Panc1 (cell line): ENCODE measurements around the gene ITGA2. TPM values are rescaled to one million over a fixed set of nuclear protein-coding genes. Genes with fewer than 3 reads are reported as not detected.

Experiments used
- ATAC-seq: fragments of 200-7000 bp; cut with Tn5 transposase; 2 replicates; pipeline ENCODE4 v1.9.1; 2020; ENCODE audit warnings: mild to moderate bottlenecking, moderate library complexity
- BruUV-seq: library from RNA; stranded (reverse); fragments of 400-500 nt; replicated peaks from 2 replicates; lab custom pipeline; 2021; lab: Mats Ljungman, UMichigan
- CTCF ChIA-PET: fragments of 300-600 bp; sonication (Branson Sonifier 250); formaldehyde crosslinking; loops from one replicate; lab custom pipeline; 2022; ENCODE audit warnings: antibody characterized with exemption; lab: Charles Lee
- POLR2A ChIA-PET: fragments of 300-600 bp; sonication (Branson Sonifier 250); formaldehyde crosslinking; loops from one replicate; lab custom pipeline; 2022; ENCODE audit warnings: antibody characterized with exemption; lab: Charles Lee
- DNase-seq: peaks from one replicate; pipeline ENCODE4 v3.0.0-alpha.2; 2010; ENCODE audit warnings: low read depth, low spot score
- H3K27ac ChIP-seq: 2 replicates; pipeline ENCODE4 v1.5.1; 2011; ENCODE audit warnings: mild to moderate bottlenecking, low read length, inconsistent platforms
- H3K27me3 ChIP-seq: fragments of 200-500 bp; sonication (Bioruptor generic); 2 replicates; pipeline ENCODE4 v1.6.0; 2014; ENCODE audit warnings: low read length, inconsistent platforms; ENCODE audit not compliant: control insufficient read depth, insufficient read depth
- H3K36me3 ChIP-seq: fragments of 200-500 bp; sonication (Bioruptor generic); 2 replicates; pipeline ENCODE4 v1.5.1; 2014; ENCODE audit warnings: inconsistent platforms, mild to moderate bottlenecking, low read length, moderate library complexity; ENCODE audit not compliant: control insufficient read depth, insufficient read depth
- H3K4me1 ChIP-seq: 2 replicates; pipeline ENCODE4 v1.5.1; 2011; ENCODE audit warnings: inconsistent platforms, mild to moderate bottlenecking, low read length, moderate library complexity; ENCODE audit not compliant: control insufficient read depth, insufficient read depth
- H3K4me3 ChIP-seq, 2 experiments: 2 replicates each; pipeline ENCODE4 v1.5.1; 2011 to 2012; ENCODE audit warnings: low read depth in 2 of 2, low read length in 2 of 2, mild to moderate bottlenecking in 2 of 2, inconsistent platforms in 1 of 2, moderate library complexity in 1 of 2
- H3K9me3 ChIP-seq: fragments of 200-500 bp; sonication (Bioruptor generic); 2 replicates; pipeline ENCODE4 v1.5.1; 2014; ENCODE audit warnings: low read depth, mild to moderate bottlenecking, inconsistent platforms, low read length, moderate library complexity; ENCODE audit not compliant: control insufficient read depth, insufficient read depth
- POLR2AphosphoS5 ChIP-seq: IDR thresholded peaks from 2 replicates; pipeline ENCODE4 v1.6.1; 2012; ENCODE audit warnings: mild to moderate bottlenecking, low read depth, low read length, moderate library complexity
- SIN3A ChIP-seq: IDR thresholded peaks from 2 replicates; pipeline ENCODE4 v1.6.1; 2012; ENCODE audit warnings: low read depth, mild to moderate bottlenecking, low read length, moderate library complexity, borderline replicate concordance; ENCODE audit not compliant: insufficient read depth
- TCF7L2 ChIP-seq: IDR thresholded peaks from 2 replicates; pipeline ENCODE4 v1.6.1; 2011; ENCODE audit warnings: mild to moderate bottlenecking, low read depth, low read length, inconsistent platforms
- in situ Hi-C: cut with HindIII; loops from 2 replicates; pipeline ENCODE4 v1.10.0; 2016; ENCODE audit warnings: low sequenced_read_pairs, low pct_unique_long_range_greater_than_20kb
- intact Hi-C: fragments of 100-400 bp; cut with micrococcal nuclease; formaldehyde crosslinking; loops from one replicate; pipeline ENCODE4 v1.10.0; 2022; ENCODE audit not compliant: unreplicated experiment
- total RNA-seq: library from RNA; stranded (reverse); gene quantifications from one replicate; pipeline ENCODE4 v1.2.1, GENCODE V29; 2021; ENCODE audit not compliant: unreplicated experiment
- TF ChIP-seq, protein P1 (sequence below): fragments of 450-650 bp; IDR thresholded peaks from 2 replicates; pipeline ENCODE4 v1.5.1; 2017; ENCODE audit warnings: mild to moderate bottlenecking
- TF ChIP-seq, protein P2 (sequence below), 2 experiments: IDR thresholded peaks; 2 replicates each; pipeline ENCODE4 v1.6.1; 2011 to 2012; ENCODE audit warnings: low read depth in 2 of 2, control low read depth in 1 of 2, low read length in 1 of 2, mild to moderate bottlenecking in 1 of 2, moderate library complexity in 1 of 2; ENCODE audit not compliant: insufficient read depth in 1 of 2

ITGA2 gene
- total RNA-seq, 1 experiment from 2014 or later = 41.8 TPM

DNA sequence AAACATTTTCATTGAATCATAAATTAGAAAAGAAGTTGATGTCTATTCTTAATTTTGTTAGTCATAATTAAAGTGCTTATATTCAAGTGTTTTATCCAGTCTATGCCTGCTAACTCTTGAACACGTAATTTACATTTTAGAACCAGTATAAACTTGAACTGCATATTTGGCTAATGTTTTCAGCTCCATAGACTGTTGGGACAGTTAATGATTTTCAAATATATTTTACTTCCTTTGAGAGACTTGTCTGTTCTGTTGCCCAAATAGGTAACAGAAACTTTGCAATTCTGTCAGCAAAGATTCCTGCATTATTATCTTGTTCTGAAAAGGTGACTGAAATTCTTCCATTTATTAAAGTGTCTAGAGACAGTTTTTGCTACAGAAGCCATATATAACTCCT is 7.8 kb downstream of the ITGA2 start:
- in situ Hi-C loops (no loop called here), intact Hi-C loops (no loop called here)
- Histone ChIP-seq H3K27ac (peak overlapping the region; percentile 67), H3K27me3 (no peaks in the 10 kb centered on the region), H3K9me3 (no peaks in the 10 kb centered on the region), H3K4me3 (no peak overlapping the region), H3K4me1 (peaks cover 38% of the 10 kb centered on the region), H3K36me3 (no peaks in the 10 kb centered on the region)
- no peak for DNase-seq
- ChIA-PET POLR2A (interaction anchor here (0.6 to 0.8 kb wide), 3 partner anchors 21 to 31 kb away, joined by 3 to 6 read pairs (median 3); no protein-coding TSS in a partner anchor), CTCF (no interaction called here)
- BruUV-seq = no TSS peak
- no peak for ATAC-seq
- TF ChIP-seq, protein P1, sequence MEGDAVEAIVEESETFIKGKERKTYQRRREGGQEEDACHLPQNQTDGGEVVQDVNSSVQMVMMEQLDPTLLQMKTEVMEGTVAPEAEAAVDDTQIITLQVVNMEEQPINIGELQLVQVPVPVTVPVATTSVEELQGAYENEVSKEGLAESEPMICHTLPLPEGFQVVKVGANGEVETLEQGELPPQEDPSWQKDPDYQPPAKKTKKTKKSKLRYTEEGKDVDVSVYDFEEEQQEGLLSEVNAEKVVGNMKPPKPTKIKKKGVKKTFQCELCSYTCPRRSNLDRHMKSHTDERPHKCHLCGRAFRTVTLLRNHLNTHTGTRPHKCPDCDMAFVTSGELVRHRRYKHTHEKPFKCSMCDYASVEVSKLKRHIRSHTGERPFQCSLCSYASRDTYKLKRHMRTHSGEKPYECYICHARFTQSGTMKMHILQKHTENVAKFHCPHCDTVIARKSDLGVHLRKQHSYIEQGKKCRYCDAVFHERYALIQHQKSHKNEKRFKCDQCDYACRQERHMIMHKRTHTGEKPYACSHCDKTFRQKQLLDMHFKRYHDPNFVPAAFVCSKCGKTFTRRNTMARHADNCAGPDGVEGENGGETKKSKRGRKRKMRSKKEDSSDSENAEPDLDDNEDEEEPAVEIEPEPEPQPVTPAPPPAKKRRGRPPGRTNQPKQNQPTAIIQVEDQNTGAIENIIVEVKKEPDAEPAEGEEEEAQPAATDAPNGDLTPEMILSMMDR = no peak
- TF ChIP-seq SIN3A (no peak), POLR2AphosphoS5 (no peak), TCF7L2 (no peak)
- TF ChIP-seq, protein P2, sequence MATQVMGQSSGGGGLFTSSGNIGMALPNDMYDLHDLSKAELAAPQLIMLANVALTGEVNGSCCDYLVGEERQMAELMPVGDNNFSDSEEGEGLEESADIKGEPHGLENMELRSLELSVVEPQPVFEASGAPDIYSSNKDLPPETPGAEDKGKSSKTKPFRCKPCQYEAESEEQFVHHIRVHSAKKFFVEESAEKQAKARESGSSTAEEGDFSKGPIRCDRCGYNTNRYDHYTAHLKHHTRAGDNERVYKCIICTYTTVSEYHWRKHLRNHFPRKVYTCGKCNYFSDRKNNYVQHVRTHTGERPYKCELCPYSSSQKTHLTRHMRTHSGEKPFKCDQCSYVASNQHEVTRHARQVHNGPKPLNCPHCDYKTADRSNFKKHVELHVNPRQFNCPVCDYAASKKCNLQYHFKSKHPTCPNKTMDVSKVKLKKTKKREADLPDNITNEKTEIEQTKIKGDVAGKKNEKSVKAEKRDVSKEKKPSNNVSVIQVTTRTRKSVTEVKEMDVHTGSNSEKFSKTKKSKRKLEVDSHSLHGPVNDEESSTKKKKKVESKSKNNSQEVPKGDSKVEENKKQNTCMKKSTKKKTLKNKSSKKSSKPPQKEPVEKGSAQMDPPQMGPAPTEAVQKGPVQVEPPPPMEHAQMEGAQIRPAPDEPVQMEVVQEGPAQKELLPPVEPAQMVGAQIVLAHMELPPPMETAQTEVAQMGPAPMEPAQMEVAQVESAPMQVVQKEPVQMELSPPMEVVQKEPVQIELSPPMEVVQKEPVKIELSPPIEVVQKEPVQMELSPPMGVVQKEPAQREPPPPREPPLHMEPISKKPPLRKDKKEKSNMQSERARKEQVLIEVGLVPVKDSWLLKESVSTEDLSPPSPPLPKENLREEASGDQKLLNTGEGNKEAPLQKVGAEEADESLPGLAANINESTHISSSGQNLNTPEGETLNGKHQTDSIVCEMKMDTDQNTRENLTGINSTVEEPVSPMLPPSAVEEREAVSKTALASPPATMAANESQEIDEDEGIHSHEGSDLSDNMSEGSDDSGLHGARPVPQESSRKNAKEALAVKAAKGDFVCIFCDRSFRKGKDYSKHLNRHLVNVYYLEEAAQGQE (IDR thresholded peaks at IDR 0.05; ENCODE audit: insufficient read depth in 1 of 2, low read depth in 2 of 2, low read length in 1 of 2) = no peak

DNA sequence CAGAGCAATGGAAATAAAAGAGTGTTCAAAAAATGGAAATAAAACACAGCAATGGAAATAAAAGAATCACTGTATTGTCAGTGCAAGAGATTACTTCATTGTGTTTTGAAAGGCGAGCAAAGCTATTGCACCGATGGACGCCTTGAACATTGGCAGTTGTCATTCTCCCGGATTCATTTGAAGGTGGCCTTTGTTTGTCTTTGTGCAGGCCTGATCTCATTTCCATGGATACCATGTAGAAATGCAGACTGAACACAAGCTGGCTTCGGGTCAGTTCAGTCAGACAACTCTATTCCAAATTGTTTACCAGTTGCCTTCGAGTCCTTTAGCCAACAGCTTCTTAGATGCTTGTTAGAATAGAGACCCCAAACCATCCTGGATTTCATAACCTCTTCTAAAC is 8.3 kb downstream of the ITGA2 start:
- Histone ChIP-seq H3K27ac (peak overlapping the region; percentile 67), H3K4me1 (peaks cover 38% of the 10 kb centered on the region), H3K4me3 (peak overlapping the region in 1 of 2 experiments; percentile 16; a peak in 1 of 4 replicates), H3K36me3 (no peaks in the 10 kb centered on the region), H3K27me3 (no peaks in the 10 kb centered on the region), H3K9me3 (no peaks in the 10 kb centered on the region)
- no TSS peak for BruUV-seq
- DNase-seq (no peak), ATAC-seq (peak; percentile 58; the same call in 1 of the 2 replicates)
- POLR2A ChIA-PET = interaction anchor here (0.6 kb wide), 1 partner anchor 32 kb away, joined by 3 read pairs; no protein-coding TSS in a partner anchor
- intact Hi-C loops = no loop called here
- TF ChIP-seq, protein P1 = no peak
- TF ChIP-seq TCF7L2 = no peak
- in situ Hi-C loops = no loop called here
- CTCF ChIA-PET = interaction anchor here (0.7 kb wide), 1 partner anchor 38 kb away, joined by 3 read pairs; no protein-coding TSS in a partner anchor
